Right forelimb (tissue), 1 donor: ENCODE data around the gene NDFIP2.
"Not testable (repeated sequence)": the region's sequence is repeated elsewhere in the genome, so short reads cannot be mapped to it uniquely, and the experiment has no call there.

Experiments used
- DNase-seq: peaks from one replicate; pipeline ENCODE4 v3.0.0-alpha.2; 2018

NDFIP2 gene

DNA sequence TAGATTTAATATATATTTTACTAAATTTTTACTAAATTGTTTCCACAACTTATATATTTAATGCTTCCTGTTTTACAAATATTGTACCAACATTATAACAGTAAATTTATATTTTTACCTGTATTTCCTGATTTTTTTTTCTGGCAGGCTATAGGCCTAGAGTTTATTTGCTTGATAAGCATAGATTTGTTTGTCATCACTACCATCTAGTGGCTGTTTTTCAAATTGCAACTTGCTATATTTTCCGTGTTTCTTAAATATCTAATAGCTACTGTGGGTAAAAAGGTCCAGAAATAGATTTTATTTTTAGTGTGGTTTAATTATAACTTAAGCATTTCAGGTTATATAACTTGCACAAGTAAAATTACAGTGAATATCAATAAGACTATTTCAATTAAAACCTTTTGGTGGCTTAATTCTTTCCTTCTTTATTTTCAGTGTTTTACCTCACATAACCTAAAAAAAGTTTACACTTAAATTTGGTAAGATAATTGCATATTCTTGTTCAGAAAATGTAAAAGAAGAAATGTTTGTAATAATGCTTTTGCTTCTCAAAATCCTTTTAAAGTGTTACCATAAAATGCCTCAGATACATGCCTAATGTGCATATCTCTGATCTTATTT lies 60.6 kb downstream of the NDFIP2 start:
- no peak for DNase-seq

DNA sequence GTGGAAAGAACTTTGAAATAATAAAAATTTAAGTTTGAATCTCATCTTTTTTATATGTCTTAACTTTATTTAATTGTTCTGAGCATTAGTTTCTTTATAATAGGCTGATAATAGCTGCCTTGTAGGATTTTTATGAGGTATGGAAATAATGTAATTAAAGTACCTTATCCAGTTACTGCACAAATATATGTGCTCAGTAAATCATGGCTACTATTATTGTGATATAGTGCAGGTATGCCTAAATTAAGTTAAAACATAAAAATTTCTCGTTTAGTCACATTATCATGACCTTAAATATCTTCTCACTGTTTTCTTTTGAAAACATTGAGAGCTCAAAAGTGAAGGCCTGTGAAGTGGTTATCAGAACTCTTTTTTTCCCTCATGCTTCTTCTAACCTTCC lies 62.9 kb downstream of the NDFIP2 start:
- no peak for DNase-seq

DNA sequence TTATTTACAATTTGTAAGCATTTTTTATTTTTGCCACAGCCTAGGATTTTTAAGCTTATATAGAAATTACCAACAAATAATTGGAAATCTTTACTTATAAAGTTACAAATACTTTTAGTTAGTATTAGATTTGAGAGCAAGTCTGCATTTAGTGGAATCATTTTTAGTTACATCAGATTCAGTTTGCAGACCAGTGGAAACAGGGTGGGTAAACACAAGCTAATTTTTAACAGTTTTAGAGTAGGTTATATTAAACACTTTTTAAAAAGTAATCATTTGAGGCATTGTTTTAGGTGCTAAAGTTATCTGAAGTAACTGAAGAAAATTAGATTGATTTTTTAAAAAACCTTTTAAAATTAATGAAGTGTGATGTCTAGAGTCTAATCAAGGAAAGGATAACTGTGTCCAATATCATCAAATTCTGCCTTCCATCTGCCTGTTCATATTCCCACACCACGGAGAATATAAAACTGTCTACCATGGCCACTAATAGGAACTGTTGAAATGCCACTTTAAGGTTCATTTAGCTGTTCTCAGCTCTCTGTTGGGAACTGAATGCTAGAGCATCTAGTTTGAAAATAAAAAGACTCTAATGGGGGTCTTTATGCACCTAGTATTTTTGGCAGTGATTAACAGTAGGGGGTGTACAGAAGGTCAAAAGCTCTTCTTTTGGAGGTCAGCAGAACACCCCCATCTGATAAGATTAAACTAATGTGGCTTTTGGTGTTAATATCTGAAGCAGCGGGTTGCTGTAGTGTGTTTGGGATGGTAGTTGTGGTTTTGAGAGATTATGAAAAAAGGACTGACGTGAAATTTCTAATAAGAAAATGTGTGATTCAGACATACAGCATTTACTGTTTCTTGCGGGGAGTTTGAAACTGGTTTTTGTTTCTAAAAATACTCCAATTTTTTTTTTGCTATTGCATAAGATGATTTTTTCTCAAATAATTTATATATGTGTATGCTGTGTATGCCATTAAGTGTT lies 66.5 kb downstream of the NDFIP2 start:
- no peak for DNase-seq

DNA sequence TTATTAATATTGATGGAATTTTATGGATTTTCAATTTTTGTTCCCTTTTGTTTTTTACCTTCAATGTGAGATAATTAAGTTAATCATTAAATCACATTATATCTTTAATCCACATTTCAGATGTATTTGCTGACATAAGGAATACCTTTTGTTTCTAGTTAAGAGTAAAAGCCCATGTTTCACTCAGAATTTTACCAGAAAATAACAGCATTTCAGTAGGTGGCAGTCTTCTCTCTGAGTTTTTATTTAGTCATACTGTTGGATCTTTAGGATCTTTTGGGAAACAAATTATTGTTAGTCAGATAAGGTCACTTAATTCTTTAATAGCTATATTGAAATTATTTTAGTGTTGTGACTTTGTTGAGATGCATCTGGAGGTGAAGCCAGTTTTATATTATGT lies 67.9 kb downstream of the NDFIP2 start:
- DNase-seq: no peak

DNA sequence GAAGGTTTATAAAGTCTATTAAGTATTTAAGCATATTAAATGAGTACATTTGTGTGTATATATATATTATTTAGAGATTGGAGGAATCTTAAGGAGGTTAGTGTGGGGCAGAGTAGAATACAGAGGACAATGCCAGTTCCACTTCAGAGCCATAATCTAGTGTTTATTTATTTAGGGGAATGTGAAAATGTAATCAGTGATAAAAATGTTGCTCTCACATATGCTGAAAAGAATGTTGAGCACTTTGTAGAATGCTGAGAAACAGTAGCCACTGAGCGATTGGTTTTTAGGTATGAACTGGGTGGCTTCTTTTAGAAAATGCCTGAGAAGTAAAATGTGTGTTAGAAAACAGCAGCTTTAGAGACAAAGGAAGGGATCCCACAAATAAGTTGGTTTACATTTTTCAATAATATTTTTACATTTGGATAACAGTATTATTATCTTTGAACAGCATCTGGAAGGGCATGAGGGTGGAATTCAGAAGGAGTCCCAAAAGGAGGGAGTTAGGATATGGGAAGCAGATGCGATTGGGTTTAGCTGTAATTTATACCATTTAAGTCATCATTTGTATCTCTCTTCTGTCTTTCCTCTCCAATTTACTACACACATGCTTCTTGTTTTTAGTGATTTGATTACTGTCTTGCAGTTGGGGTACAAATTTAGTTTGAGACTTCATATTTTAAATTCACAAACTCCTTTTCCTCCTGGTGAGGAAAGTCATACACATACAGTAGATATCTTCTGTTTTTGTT lies 68.6 kb downstream of the NDFIP2 start:
- no peak for DNase-seq

DNA sequence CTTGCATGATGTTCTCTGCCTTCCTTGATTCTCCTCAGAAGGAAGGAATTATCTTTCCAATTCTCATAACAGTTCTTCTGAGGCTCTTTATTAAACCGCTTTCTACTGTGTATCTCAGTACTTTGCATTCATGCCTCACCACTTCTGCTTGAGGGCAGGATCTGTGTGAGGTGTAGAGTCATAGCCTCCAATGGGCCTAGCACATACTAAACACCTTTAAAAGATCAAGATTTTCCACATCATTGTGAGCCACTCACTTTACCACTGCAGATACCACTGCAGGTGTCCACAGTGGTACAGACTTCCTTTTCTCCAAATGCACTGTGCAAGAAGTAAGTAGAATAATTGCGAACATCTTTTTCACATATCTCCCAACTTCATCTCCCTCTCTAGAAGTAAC lies 76.7 kb downstream of the NDFIP2 start:
- DNase-seq: no peak

DNA sequence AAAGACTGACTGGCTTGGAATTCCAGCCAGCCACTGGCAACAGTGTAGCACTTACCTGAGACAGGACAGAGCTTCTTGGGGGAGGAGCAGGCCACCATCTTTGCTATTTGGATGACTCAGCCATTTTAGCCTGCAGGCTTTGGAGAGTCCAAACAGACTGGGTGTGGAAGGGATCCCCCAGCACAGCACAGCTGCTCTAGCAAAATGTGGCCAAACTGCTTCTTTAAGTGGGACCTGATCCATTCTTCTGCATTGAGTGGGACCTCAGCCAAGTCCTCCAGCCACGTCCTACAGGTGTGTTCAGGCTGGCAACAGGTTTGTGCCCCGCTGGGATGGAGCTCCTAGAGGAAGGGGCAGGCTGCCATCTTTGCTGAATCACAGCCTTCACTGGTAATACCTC lies 80.0 kb downstream of the NDFIP2 start:
- DNase-seq: no peak

DNA sequence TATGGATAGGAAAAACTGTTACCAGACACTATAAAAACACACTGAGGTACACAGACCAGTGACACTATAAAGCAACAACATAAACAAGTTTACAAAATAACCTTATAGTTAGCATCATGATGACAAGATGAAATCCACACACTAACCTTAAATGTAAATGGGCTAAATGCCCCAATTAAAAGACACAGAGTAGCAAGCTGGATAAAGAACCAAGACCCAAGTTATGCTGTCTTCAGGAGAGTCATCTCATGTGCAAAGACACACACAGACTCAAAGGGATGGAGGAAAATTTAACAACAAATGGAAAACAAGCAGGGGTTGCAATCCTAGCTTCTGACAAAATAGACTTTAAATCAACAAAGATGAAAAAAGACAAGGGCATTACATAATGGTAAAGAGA lies 81.6 kb downstream of the NDFIP2 start:
- no peak for DNase-seq

DNA sequence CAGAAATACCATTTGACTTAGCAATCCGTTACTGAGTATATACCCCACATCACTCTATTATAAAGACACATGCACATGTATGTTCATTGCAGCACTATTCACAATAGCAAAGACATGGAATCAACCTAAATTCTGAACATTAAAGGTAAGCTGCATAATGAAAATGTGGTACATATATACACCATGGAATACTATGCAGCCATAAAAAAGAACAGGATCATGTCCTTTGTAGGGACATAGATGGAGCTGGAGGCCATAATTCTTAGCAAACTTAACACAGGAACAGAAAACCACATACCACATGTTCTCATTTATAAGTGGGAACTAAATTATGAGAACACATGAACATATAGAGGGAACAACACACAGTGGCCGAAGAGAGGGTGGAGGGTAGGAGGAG lies 85.2 kb downstream of the NDFIP2 start:
- no peak for DNase-seq

DNA sequence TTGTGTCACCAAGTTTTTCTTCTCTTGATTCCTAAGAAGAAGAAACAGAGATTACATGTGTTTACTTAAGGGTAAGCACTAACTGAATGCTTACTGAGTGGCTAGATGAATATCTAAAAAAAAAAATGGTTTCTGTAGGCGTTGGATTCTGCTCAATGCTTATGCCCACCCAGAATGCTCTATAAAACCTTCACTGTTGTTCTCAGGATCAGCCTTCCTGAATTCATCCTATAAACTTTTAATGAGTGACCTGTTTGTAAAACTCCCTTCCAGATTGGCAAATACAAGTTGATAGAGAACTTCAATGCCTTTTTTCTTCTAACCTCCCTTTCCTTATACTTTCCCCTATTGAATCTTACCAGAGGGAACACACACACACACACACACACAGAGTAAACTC lies 90.2 kb downstream of the NDFIP2 start:
- DNase-seq: no peak

DNA sequence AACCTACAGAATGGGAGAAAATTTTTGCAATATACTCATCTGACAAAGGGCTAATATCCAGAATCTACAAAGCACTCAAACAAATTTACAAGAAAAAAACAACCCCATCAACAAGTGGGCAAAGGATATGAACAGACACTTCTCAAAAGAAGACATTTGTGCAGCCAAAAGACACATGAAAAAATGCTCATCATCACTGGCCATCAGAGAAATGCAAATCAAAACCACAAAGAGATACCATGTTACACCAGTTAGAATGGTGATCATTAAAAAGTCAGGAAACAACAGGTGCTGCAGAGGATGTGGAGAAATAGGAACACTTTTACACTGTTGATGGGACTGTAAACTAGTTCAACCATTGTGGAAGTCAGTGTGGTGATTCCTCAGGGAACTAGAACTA lies 92.9 kb downstream of the NDFIP2 start:
- not testable (repeated sequence) for DNase-seq

DNA sequence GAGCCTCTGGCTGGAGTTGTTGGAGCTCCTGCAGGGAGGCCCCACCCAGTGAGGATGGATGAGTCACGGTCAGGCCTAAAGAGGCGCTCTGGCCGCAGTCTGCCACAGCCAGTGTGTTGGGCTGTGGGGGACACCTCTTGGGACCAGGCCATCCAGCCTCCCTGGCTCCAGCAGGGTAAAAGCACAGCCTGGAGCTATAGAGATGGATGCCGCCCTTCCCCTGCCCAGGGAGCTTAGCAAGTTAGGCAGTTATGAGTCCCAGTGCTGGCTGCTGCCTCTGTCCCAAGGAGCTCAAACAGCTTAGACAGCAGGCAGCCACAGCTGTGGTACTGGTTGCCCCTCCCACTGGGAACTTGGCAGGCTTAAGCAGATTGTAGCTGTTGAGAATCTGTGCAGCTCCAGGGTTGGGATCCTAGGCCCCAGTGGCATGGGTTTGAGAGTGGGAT lies 100.9 kb downstream of the NDFIP2 start:
- DNase-seq: no peak

DNA sequence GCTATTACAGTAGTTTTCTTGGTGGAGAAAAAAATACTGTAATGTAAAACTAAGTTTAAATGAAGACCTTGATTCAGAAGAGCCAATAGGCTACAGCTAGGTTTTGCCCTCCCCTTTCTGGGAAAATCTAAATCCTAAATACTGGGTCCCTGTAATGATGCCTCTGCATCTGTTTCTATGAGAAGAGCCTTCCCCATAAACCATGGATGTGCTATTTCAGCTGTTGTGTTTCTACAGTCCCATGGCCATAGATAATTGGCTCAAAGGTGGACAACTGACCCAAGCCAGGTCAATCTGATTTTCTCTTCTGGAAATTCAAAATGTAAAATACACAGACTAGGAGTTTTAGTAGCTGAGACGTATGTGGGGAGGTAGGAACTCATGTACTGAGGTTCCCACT lies 101.9 kb downstream of the NDFIP2 start:
- DNase-seq: no peak

DNA sequence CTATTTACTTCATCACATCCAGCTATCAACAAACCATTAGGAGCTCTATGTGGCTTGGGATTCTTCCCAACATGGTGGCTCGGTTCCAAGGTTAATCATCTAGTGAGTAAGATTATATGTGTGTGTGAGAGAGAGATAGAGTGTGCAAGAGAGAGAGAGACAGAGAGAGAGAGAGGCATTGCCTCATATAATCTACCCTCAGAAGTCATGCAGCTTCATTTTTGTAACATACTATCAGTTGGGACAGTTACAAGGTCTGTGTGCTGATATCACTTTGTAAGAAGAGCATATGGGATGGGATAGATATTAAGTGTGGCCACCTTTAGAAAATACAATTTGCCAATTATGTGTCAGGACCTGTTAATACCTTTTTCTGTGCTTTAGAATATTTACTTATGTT lies 104.1 kb downstream of the NDFIP2 start:
- DNase-seq: no peak

DNA sequence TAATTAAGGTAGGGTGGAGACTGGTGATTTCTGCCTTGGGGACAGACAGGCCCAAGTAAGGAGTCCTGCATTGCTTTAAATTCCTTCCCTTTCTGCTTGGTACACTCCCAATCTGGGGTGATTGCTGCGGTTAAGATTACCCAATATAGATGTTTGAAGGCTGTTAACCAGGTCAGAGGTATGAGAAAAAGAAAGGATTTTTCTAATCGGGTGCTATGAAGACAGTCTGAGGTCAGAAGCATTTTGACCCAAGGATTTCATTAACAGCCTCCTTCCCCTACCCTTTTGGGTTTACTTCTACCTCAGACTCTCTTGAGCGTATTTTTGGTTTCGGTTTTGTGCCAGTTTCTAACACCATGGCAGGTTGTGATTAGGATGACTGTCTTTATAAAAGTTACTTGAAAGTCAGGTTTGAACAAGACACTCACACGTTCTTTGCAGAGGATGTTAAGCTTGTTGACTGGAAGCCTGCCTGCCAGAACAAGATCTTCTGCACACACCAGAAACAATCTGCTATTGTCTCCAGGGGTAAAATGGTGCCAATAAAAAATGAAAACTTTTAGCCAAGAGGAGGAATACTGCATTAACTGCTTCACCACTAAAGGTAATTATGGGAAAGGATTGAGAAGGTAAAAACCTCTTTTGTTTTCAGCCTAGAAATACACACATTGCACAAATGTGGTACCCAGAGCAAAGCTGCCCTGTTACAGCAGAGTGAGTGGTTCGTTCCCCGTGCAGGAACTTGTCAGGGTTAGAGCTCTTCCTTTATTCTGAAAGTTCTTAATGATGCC lies 108.8 kb downstream of the NDFIP2 start:
- DNase-seq: no peak

DNA sequence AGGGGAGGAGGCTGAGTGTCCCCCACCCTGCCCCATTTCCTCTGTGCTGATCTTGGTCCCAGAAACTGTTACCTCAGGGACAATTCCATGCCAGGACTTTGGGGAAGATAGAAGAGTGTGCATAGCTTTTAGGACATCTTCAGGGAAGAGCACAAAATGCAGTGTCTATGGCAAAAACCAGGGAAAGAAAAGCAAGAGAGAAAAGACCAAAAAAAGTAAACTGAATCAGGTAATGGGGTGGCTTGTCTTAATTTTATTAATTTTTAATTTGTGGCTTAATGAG lies 109.4 kb downstream of the NDFIP2 start:
- no peak for DNase-seq

DNA sequence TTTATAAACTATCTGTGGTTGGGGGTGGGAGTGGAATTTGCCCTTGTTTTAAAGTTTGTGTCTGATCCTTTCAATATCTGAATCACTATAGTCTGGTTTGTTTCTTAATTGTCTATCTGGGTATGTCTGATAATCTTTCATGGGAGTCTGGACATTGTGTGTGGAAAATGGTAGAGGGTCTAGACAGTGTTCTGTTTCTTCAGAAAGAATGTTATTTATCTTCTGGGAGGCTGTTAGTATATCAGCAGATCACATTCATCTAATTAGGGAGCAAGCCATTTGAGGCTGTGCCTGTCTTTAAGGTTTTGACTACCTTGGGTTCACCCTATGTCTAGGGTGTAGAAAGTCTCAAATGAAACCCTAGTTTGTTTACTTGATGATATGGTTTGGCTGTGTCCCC lies 110.5 kb downstream of the NDFIP2 start:
- no peak for DNase-seq

DNA sequence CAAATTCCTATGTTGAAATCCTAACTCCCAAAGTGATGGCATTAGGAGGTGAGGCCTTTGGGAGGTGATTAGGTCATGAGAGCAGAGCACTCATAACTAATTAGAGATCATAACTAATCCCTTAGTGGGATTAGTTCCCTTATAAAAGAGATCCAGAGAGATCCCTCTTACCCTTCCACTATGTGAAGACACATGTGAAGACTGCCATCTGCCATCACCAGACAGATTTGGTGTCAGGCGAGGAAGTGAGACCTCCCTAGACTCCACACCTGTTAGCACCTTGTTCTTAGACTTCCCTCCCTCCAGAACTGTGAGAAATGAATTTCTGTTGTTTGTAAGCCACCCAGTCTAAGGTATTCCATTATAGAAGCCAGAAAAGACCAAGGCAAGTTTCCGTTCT lies 112.2 kb downstream of the NDFIP2 start:
- DNase-seq: no peak

DNA sequence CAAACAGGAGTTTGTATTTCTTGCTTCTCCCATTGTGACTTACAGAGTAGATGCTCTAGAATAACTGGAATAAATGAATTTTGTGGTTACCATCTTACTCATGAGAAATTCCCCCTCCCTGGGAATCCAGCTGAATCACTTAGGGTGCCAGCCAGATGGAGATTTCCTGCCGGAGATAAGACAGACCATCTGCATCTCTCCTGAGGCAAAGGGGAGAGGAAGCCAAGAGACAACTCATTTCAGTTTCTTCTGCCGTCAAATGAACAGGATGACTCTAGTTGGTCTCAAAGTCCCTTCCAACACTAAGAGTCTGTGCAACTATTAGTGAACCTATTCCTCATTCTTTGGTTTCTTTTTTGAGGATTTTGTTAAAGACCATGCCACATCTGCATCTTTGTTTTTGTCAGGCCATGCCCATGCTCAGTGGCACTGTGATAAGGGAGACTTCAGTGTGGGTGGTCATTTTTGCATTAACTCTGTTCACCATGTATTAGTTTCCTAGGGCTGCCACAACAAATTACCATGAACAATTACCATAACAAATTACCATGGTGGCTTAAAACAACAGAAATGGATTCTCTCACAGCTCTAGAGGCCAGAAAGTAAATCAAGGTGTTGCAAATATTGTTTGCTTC lies 112.8 kb downstream of the NDFIP2 start:
- DNase-seq: no peak

DNA sequence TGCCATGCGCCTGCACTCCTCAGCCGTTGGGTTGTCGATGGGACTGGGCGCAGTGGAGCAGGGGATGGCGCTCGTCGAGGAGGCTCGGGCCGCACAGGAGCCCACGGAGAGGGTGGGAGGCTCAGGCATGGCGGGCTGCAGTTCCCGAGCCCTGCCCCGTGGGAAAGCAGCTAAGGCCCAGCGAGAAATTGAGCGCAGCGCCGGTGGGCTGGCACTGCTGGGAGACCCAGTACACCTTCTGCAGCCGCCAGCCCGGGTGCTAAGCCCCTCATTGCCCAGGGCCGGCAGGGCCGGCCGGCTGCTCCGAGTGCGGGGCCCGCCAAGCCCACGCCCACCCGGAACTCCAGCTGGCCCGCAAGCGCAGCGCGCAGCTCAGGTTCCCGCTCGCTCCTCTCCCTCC lies 119.2 kb downstream of the NDFIP2 start:
- not testable (repeated sequence) for DNase-seq

DNA sequence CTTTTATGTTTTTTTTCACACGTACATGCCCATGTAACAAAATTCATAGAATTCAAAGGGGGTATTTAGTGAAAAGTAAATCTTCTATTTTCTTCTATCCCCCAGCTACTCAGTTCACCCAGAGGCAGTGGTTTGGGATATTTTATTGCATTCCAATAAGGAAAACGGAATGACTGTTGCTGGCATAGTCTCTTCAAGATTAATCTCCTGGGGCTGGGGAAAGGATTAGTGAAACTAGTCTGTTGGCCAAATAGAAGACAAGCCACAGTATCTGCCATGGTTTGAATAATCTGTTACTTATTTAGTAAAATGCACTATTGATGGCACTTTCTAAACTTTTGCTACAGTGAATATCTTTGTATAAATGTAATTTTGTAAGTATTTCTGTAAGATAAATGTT lies 122.0 kb downstream of the NDFIP2 start:
- no peak for DNase-seq

DNA sequence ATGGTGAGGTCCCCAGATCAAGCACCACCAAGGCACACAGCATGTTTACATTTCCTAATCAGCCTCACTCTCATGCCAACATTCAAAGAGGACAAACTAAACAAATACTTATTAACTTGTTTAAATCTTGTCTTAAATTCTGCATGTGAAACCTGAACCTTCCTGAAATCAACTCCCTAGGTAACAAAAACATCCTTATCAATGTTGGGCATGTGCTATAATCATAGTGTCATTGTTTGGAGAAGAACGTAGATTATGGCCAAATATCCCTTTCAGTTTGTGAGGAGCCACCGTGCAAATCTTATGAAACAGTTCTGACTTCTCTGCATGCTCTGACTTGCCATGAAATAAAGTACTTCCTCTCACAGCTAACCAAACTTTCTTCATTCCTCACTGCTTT lies 123.8 kb downstream of the NDFIP2 start:
- DNase-seq: no peak
